ENCODE data around the gene SAP130.

The SAP130 gene

DNA sequence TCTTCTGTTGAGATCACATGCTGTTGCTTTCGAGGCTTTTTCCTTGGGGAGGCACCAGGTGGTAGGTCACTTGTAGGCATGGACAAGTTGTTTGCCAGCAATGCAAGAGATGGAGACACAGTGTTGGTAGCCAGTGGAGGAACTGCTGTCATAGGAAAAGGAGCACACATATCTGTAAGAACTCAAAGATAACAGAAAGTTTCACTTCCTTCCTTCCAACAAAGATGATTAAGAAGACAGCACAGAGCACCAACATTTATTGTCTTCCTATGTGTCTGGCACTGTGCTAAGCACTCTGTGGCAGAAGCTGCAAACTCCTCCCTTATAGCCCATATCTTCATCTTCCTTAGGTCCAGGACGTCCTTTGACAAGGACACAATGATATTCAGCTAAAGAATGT, 77.6 kb downstream of the SAP130 start:
- no peak overlapping the region for H3K4me3 ChIP-seq (replicated peaks; ENCODE audit: low read depth, low read length)
- no peak for DNase-seq (ENCODE audit: low read depth)
- no peak for TF ChIP-seq CTCF (IDR thresholded peaks at IDR 0.05; ENCODE audit: low read length, missing control alignments)

- no peak overlapping the region for H3K4me3 ChIP-seq (replicated peaks; ENCODE audit: low read depth, low read length)
- TF ChIP-seq CTCF (IDR thresholded peaks at IDR 0.05; ENCODE audit: low read length, missing control alignments): no peak
- no peak for DNase-seq (ENCODE audit: low read depth)
Observed at GRCh38 chr2:127945281-127945680, 82.6 kb downstream of the SAP130 start.

GRCh38 chr2:127943186-127943585, 84.7 kb downstream of the SAP130 start:
- no peak for TF ChIP-seq CTCF (IDR thresholded peaks at IDR 0.05; ENCODE audit: low read length, missing control alignments)
- DNase-seq (ENCODE audit: low read depth): no peak
- H3K4me3 ChIP-seq (replicated peaks; ENCODE audit: low read depth, low read length): no peak overlapping the region

DNA sequence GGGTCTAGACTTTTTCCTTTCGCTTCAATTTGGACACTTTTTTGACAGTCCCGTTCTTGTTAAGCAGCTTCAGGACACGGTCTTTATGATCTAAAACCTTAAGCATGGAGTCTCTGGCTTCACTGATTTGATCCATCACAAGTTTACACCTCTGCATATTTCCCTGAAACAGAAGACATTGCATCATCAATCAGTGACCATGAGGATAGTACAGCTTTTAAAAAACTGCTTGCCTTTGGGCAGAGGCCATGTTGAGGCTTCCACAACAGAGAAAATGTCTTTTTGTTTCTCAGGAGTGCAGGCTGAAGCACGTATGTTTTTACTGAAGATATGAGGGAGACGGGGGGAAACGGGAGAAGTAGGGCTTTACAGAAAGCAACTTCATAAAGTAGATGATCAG, 85.9 kb downstream of the SAP130 start:
- no peak overlapping the region for H3K4me3 ChIP-seq (replicated peaks; ENCODE audit: low read depth, low read length)
- TF ChIP-seq CTCF (IDR thresholded peaks at IDR 0.05; ENCODE audit: low read length, missing control alignments): no peak
- DNase-seq (ENCODE audit: low read depth): no peak

DNA sequence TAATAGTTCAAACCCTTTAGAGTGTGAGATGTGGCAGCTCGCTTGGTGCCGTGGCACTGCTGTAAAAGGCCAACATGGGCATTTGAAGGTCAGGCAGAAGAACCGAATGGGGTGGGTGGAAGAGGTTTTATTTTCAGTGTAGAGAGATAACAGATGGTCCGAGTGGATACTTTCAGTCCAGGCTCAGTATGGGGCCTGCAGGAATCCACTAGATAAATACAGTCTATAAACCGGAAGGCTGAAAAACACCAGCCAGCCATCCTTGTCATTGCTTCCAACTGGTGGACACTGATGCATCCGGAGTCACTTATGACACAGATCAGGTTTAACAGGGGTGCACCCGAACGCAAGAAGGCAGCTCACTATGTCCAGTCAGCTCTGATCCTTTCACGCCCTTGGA, 86.4 kb downstream of the SAP130 start:
- TF ChIP-seq CTCF (IDR thresholded peaks at IDR 0.05; ENCODE audit: low read length, missing control alignments): no peak
- H3K4me3 ChIP-seq (replicated peaks; ENCODE audit: low read depth, low read length): no peak overlapping the region
- no peak for DNase-seq (ENCODE audit: low read depth)

GRCh38 chr2:127940641-127941040, 87.2 kb downstream of the SAP130 start:
- no peak overlapping the region for H3K4me3 ChIP-seq (replicated peaks; ENCODE audit: low read depth, low read length)
- no peak for DNase-seq (ENCODE audit: low read depth)

More at GRCh38 chr2:127940641-127941040, 87.2 kb downstream of the SAP130 start:
- TF ChIP-seq CTCF (IDR thresholded peaks at IDR 0.05; ENCODE audit: low read length, missing control alignments): no peak
